ENCODE measurements around the gene HMCN2.
A peak's percentile ranks its signal among the peaks of the same experiment; 100 is the strongest.
"Not testable (repeated sequence)": the region's sequence is repeated elsewhere in the genome, so short reads cannot be mapped to it uniquely, and the experiment has no call there.

The HMCN2 gene

GRCh38 chr9:130266236-130267098 lies 907 bp downstream of the HMCN2 start:
- DNase-seq = no peak

- DNase-seq = no peak
Observed at GRCh38 chr9:130267930-130268329, 2.4 kb downstream of the HMCN2 start.

- peak; percentile 58 to 79 for DNase-seq
Observed at GRCh38 chr9:130268521-130269211, 3.1 kb downstream of the HMCN2 start.

- DNase-seq = no peak
Observed at GRCh38 chr9:130271473-130271872, 5.9 kb downstream of the HMCN2 start.

GRCh38 chr9:130275156-130275555 lies 9.6 kb downstream of the HMCN2 start:
- DNase-seq = no peak

GRCh38 chr9:130276121-130276520 lies 10.6 kb downstream of the HMCN2 start:
- DNase-seq = no peak

- no peak for DNase-seq
Observed at GRCh38 chr9:130276955-130277354, 11.4 kb downstream of the HMCN2 start.

- DNase-seq = not testable (repeated sequence)
Observed at GRCh38 chr9:130277525-130277924, 12.0 kb downstream of the HMCN2 start.

- peak in 1 of 2 experiments; percentile 24 for DNase-seq
Observed at GRCh38 chr9:130283539-130284248, 18.1 kb downstream of the HMCN2 start.

- DNase-seq = no peak
Observed at GRCh38 chr9:130284249-130284625, 18.7 kb downstream of the HMCN2 start.

GRCh38 chr9:130284690-130285089 lies 19.1 kb downstream of the HMCN2 start:
- DNase-seq = no peak

- no peak for DNase-seq
Observed at GRCh38 chr9:130285271-130285670, 19.7 kb downstream of the HMCN2 start.

GRCh38 chr9:130286072-130286770 lies 20.7 kb downstream of the HMCN2 start:
- no peak for DNase-seq

- DNase-seq = no peak
Observed at GRCh38 chr9:130286781-130287428, 21.3 kb downstream of the HMCN2 start.

- peak; percentile 28 to 46 for DNase-seq
Observed at GRCh38 chr9:130287736-130288135, 22.2 kb downstream of the HMCN2 start.

GRCh38 chr9:130288393-130288792 lies 22.8 kb downstream of the HMCN2 start:
- DNase-seq = no peak

- DNase-seq = no peak
Observed at GRCh38 chr9:130288926-130289690, 23.5 kb downstream of the HMCN2 start.

- no peak for DNase-seq
Observed at GRCh38 chr9:130289711-130290241, 24.2 kb downstream of the HMCN2 start.

GRCh38 chr9:130290291-130291181 lies 25.0 kb downstream of the HMCN2 start:
- no peak for DNase-seq

GRCh38 chr9:130291474-130291873 lies 25.9 kb downstream of the HMCN2 start:
- DNase-seq = no peak
